ENCODE results near the gene ZNF787. TPM values are rescaled to one million over a fixed set of nuclear protein-coding genes. Genes with fewer than 3 reads are reported as not detected.

ZNF787 gene
- polyA plus RNA-seq, 1 of the 3 experiments (the other 2 are of a cell fraction): 16.0 TPM

- ChIA-PET CTCF (interaction anchor here (0.8 kb wide), 1 partner anchor 55 kb away, joined by 3 read pairs; no protein-coding TSS in a partner anchor), POLR2A (no interaction called here)
- H3K79me2 ChIP-seq (ENCODE audit: insufficient read depth): peaks cover 85% of the 10 kb centered on the region
- H3K4me3 ChIP-seq (ENCODE audit: low read depth in 2 of 2, low read length in 1 of 2): no peak overlapping the region
- WGBS (ENCODE audit: low lambda C conversion rate): 94% methylated on average over 6 of the region's 6 CpGs
- no peak overlapping the region for H3K9ac ChIP-seq
- H3K27me3 ChIP-seq (ENCODE audit: insufficient read depth): no peaks in the 10 kb centered on the region
- no peak overlapping the region for H3K27ac ChIP-seq (ENCODE audit: low read depth in 2 of 2, low read length in 1 of 2)
- H2AFZ ChIP-seq (ENCODE audit: low read depth): no peak overlapping the region
- no peaks in the 10 kb centered on the region for H3K9me2 ChIP-seq
- no peaks in the 10 kb centered on the region for H3F3A ChIP-seq (replicated peaks; ENCODE audit: insufficient read depth)
- no peaks in the 10 kb centered on the region for H3K9me3 ChIP-seq
- TF ChIP-seq JUND (IDR thresholded peaks at IDR 0.05): no peak
- TF ChIP-seq USF2 (IDR thresholded peaks at IDR 0.05; ENCODE audit: borderline replicate concordance, low read depth, low read length): no peak
- no peak for TF ChIP-seq TEAD4 (IDR thresholded peaks at IDR 0.05; ENCODE audit: borderline replicate concordance, insufficient read depth)
- TF ChIP-seq USF1 (IDR thresholded peaks at IDR 0.05; ENCODE audit: borderline replicate concordance, low read depth): no peak
- TF ChIP-seq RXRA (IDR thresholded peaks at IDR 0.05; ENCODE audit: borderline replicate concordance, low read depth): no peak
- H3K36me3 ChIP-seq (replicated peaks in 1 of 2; ENCODE audit: control insufficient read depth in 1 of 2, insufficient read depth in 2 of 2, low read length in 1 of 2): peaks cover 0 to 12% of the 10 kb centered on the region in 2 experiments
- no peak for DNase-seq
- no peak overlapping the region for H3K4me2 ChIP-seq
- H3K4me1 ChIP-seq (ENCODE audit: control insufficient read depth in 1 of 2, insufficient read depth in 2 of 2, low read depth in 1 of 2, low read length in 1 of 2): peaks cover 4 to 35% of the 10 kb centered on the region in 2 experiments; a peak in 1 of 4 replicates
- peaks cover 84% of the 10 kb centered on the region for H4K20me1 ChIP-seq (ENCODE audit: insufficient read depth)
Observed at GRCh38 chr19:56116606-56117005, 4.5 kb downstream of the ZNF787 start.

- ChIA-PET POLR2A (no interaction called here), CTCF (no interaction called here)
- WGBS (ENCODE audit: low lambda C conversion rate): 97% methylated on average over 21 of the region's 21 CpGs
- Histone ChIP-seq H2AFZ (ENCODE audit: low read depth) (no peak overlapping the region), H3K4me3 (ENCODE audit: low read depth in 2 of 2, low read length in 1 of 2) (no peak overlapping the region), H3K27me3 (ENCODE audit: insufficient read depth) (no peaks in the 10 kb centered on the region), H3K9me2 (no peaks in the 10 kb centered on the region), H3K9me3 (no peaks in the 10 kb centered on the region), H3K4me2 (no peak overlapping the region), H3K9ac (no peak overlapping the region), H3F3A (replicated peaks; ENCODE audit: insufficient read depth) (no peaks in the 10 kb centered on the region), H3K79me2 (ENCODE audit: insufficient read depth) (peaks cover 95% of the 10 kb centered on the region), H4K20me1 (ENCODE audit: insufficient read depth) (peaks cover 95% of the 10 kb centered on the region), H3K4me1 (ENCODE audit: control insufficient read depth in 1 of 2, insufficient read depth in 2 of 2, low read depth in 1 of 2, low read length in 1 of 2) (peaks cover 4 to 46% of the 10 kb centered on the region in 2 experiments; a peak in 1 of 4 replicates), H3K27ac (ENCODE audit: low read depth in 2 of 2, low read length in 1 of 2) (no peak overlapping the region), H3K36me3 (replicated peaks in 1 of 2; ENCODE audit: control insufficient read depth in 1 of 2, insufficient read depth in 2 of 2, low read length in 1 of 2) (peaks cover 0 to 12% of the 10 kb centered on the region in 2 experiments)
- DNase-seq: no peak
- TF ChIP-seq TEAD4 (IDR thresholded peaks at IDR 0.05; ENCODE audit: borderline replicate concordance, insufficient read depth): no peak
- no peak for TF ChIP-seq TCF12 (IDR thresholded peaks at IDR 0.05)
- TF ChIP-seq REST (IDR thresholded peaks at IDR 0.05; ENCODE audit: low read depth, low read length): no peak
- TF ChIP-seq USF1 (IDR thresholded peaks at IDR 0.05; ENCODE audit: borderline replicate concordance, low read depth): no peak
- no peak for TF ChIP-seq EP300 (IDR thresholded peaks at IDR 0.05; ENCODE audit: borderline replicate concordance in 1 of 2, low read depth in 1 of 2, low read length in 1 of 2)
- no peak for TF ChIP-seq ELF1 (IDR thresholded peaks at IDR 0.05)
- TF ChIP-seq GABPA (IDR thresholded peaks at IDR 0.05; ENCODE audit: low read depth): no peak
- TF ChIP-seq SIN3A (IDR thresholded peaks at IDR 0.05; ENCODE audit: borderline replicate concordance, low read depth, low read length): no peak
- TF ChIP-seq FOXJ3 (CRISPR knock-in tag; IDR thresholded peaks at IDR 0.05): no peak
- no peak for TF ChIP-seq RAD21 (IDR thresholded peaks at IDR 0.05; ENCODE audit: low read length)
- TF ChIP-seq MAX (IDR thresholded peaks at IDR 0.05; ENCODE audit: low read depth): no peak
- TF ChIP-seq RXRA (IDR thresholded peaks at IDR 0.05; ENCODE audit: borderline replicate concordance, low read depth): no peak
- no peak for TF ChIP-seq IRF3 (IDR thresholded peaks at IDR 0.05; ENCODE audit: low read depth, low read length)
- TF ChIP-seq FOSL2 (IDR thresholded peaks at IDR 0.05; ENCODE audit: borderline replicate concordance, low read depth): no peak
- TF ChIP-seq RCOR1 (IDR thresholded peaks at IDR 0.05; ENCODE audit: low read length): no peak
- TF ChIP-seq NFIC (IDR thresholded peaks at IDR 0.05; ENCODE audit: borderline replicate concordance): no peak
- no peak for TF ChIP-seq CHD2 (IDR thresholded peaks at IDR 0.05; ENCODE audit: low read length, partially characterized antibody)
- TF ChIP-seq NRF1 (IDR thresholded peaks at IDR 0.05; ENCODE audit: low read depth, low read length): no peak
- no peak for TF ChIP-seq EZH2phosphoT487 (IDR thresholded peaks at IDR 0.05; ENCODE audit: borderline replicate concordance, low read depth)
Observed at GRCh38 chr19:56115490-56115889, 5.6 kb downstream of the ZNF787 start.

Data from SK-N-SH (cell line).